ENCODE measurements around the gene LRRC3B. TPM values are rescaled to one million over a fixed set of nuclear protein-coding genes. Genes with fewer than 3 reads are reported as not detected.
A peak's percentile ranks its signal among the peaks of the same experiment; 100 is the strongest.

The LRRC3B gene
- total RNA-seq, 1 donor from 2014 or later: 1.9 TPM

DNA sequence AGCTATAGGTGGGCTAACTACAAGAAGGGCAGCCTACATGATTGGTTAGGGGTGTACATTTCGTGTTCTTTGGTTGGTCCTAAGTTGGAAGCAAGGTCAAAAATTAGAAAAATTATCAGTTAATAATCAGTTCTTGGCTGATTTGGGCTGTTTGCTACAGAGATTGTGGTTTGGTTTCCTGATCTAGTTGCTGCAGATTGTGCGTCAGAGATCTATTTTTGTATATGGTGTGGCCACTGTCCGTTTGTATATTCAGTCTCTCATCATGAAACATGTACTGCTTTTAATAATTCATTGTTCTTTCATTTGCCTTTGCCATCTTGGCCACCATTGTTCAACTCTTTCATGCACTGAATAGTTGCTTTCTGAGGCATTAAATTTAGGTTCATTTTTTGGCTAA is 80.9 kb downstream of the LRRC3B start:
- no peak for DNase-seq
- no peaks in the 10 kb centered on the region for H3K36me3 Mint-ChIP-seq (ENCODE audit: unreplicated experiment)
- no peaks in the 10 kb centered on the region for H3K4me1 Mint-ChIP-seq (ENCODE audit: low read depth, unreplicated experiment)
- H3K27ac Mint-ChIP-seq (ENCODE audit: unreplicated experiment): no peak overlapping the region
- no peak overlapping the region for H3K4me3 Mint-ChIP-seq (ENCODE audit: unreplicated experiment)
- H3K9me3 Mint-ChIP-seq (ENCODE audit: unreplicated experiment): no peaks in the 10 kb centered on the region
- no peaks in the 10 kb centered on the region for H3K27me3 Mint-ChIP-seq (ENCODE audit: unreplicated experiment)
- TF ChIP-seq, protein P1, sequence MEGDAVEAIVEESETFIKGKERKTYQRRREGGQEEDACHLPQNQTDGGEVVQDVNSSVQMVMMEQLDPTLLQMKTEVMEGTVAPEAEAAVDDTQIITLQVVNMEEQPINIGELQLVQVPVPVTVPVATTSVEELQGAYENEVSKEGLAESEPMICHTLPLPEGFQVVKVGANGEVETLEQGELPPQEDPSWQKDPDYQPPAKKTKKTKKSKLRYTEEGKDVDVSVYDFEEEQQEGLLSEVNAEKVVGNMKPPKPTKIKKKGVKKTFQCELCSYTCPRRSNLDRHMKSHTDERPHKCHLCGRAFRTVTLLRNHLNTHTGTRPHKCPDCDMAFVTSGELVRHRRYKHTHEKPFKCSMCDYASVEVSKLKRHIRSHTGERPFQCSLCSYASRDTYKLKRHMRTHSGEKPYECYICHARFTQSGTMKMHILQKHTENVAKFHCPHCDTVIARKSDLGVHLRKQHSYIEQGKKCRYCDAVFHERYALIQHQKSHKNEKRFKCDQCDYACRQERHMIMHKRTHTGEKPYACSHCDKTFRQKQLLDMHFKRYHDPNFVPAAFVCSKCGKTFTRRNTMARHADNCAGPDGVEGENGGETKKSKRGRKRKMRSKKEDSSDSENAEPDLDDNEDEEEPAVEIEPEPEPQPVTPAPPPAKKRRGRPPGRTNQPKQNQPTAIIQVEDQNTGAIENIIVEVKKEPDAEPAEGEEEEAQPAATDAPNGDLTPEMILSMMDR (IDR thresholded peaks at IDR 0.05; ENCODE audit: partially characterized antibody, unreplicated experiment): no peak

DNA sequence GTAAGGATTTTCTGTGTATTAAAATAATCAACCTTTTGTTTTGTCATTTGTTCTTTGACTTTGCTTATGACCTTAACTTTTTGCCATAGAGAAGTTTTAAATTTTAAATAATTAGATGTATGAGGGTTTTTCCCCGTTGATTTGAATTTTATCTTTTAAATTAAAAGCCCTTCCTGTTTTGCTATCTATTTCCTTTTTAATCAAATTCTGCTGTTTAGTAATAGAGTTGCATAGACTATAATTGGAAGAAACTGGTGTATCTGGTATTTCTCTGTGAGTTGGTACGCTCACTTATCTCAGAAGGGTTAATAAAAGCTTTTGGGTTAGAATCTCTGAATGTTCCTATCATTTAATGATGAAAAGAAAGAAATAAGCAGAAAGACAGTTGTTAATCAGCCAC is 82.2 kb downstream of the LRRC3B start:
- no peaks in the 10 kb centered on the region for H3K36me3 Mint-ChIP-seq (ENCODE audit: unreplicated experiment)
- no peaks in the 10 kb centered on the region for H3K27me3 Mint-ChIP-seq (ENCODE audit: unreplicated experiment)
- no peak for DNase-seq
- no peak overlapping the region for H3K27ac Mint-ChIP-seq (ENCODE audit: unreplicated experiment)
- no peaks in the 10 kb centered on the region for H3K9me3 Mint-ChIP-seq (ENCODE audit: unreplicated experiment)
- no peak overlapping the region for H3K4me3 Mint-ChIP-seq (ENCODE audit: unreplicated experiment)
- TF ChIP-seq, protein P1 (IDR thresholded peaks at IDR 0.05; ENCODE audit: partially characterized antibody, unreplicated experiment): no peak
- no peaks in the 10 kb centered on the region for H3K4me1 Mint-ChIP-seq (ENCODE audit: low read depth, unreplicated experiment)

DNA sequence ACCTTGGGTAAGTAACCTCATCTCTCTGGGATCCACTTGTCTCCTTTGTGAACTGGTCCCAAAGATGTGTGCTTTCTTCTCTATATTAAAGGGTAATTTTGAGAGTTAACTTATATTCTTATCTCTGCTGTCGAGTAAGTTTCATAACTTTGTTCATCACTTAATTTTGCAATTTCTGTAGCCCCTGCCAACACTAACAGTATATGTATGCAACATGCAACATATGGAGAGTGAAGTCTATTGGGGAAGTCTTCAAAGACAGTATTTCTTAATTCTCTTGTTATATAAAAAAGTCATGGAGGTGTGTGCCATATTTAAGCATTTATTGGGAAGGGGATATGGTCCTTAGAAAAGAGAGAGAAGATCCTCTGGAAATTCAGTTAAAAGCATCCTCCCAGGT is 85.9 kb downstream of the LRRC3B start:
- no peaks in the 10 kb centered on the region for H3K4me1 Mint-ChIP-seq (ENCODE audit: low read depth, unreplicated experiment)

DNA sequence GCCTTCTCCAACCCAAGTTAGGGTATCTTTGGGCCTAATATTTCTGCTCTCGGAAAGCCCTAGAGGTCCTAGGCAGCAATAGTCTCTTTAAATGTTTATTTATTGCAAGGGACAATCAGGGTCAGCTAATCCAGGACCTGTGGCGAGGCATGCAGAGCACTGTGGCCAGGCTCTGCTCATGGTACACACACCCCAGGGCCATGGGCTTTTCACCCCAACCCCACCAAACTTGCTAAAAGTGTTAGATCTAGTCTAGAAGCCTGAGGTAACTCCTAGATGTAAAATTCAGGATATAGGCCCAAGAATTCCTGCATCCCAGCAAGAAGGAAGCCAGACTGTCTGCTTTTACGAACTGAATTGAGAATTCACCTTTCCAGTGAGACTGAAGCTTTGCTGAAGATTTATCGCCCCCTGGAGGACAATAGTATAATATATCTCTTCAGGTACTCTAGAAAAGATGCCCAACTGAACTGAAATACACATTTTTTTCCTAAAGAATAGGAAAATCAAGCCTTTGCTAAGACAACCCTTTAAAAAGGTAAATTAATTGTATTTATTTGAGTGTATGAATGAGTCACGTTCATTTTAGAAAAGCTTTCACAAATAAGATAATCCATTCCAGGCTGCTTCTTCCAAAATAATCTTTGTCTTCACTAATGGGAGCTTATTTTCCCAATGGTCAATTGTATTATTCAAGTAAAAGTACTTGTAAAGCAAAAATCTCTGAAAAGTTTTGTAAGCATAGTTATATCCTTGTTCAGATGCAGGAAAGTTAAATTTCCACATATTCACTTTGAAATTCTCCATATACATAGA is 89.8 kb downstream of the LRRC3B start:
- Mint-ChIP-seq H3K27ac (ENCODE audit: unreplicated experiment) (no peak overlapping the region), H3K4me3 (ENCODE audit: unreplicated experiment) (no peak overlapping the region), H3K4me1 (ENCODE audit: low read depth, unreplicated experiment) (no peaks in the 10 kb centered on the region)

More for the DNA sequence above, 85.9 kb downstream of the LRRC3B start:
- no peaks in the 10 kb centered on the region for H3K27me3 Mint-ChIP-seq (ENCODE audit: unreplicated experiment)
- TF ChIP-seq, protein P1 (IDR thresholded peaks at IDR 0.05; ENCODE audit: partially characterized antibody, unreplicated experiment): no peak
- DNase-seq: no peak
- no peak overlapping the region for H3K27ac Mint-ChIP-seq (ENCODE audit: unreplicated experiment)
- H3K36me3 Mint-ChIP-seq (ENCODE audit: unreplicated experiment): no peaks in the 10 kb centered on the region
- H3K9me3 Mint-ChIP-seq (ENCODE audit: unreplicated experiment): no peaks in the 10 kb centered on the region
- H3K4me3 Mint-ChIP-seq (ENCODE audit: unreplicated experiment): no peak overlapping the region

DNA sequence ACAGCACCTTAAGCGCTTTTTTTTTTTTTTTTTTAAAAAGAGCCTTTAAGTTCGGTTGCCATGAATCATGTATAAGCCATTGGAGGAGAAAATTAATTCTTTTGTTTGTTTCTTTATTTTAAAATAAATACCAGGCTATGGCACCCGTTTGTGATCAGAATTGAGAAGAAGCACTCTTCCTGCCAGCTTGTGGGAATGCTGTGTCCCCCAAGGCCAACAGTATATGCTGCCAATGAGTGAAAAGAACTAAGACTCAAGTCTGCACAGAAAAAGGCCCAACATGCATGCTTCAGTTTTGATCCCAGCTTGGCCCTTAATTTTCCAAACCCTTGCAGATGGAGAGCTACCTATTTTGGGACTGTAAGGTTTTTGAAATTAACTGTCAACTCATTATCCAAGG is 90.5 kb downstream of the LRRC3B start:
- no peak overlapping the region for H3K27ac Mint-ChIP-seq (ENCODE audit: unreplicated experiment)
- no peaks in the 10 kb centered on the region for H3K36me3 Mint-ChIP-seq (ENCODE audit: unreplicated experiment)
- TF ChIP-seq, protein P1 (IDR thresholded peaks at IDR 0.05; ENCODE audit: partially characterized antibody, unreplicated experiment): no peak
- H3K9me3 Mint-ChIP-seq (ENCODE audit: unreplicated experiment): no peaks in the 10 kb centered on the region
- no peaks in the 10 kb centered on the region for H3K27me3 Mint-ChIP-seq (ENCODE audit: unreplicated experiment)
- H3K4me3 Mint-ChIP-seq (ENCODE audit: unreplicated experiment): no peak overlapping the region
- DNase-seq: no peak
- no peaks in the 10 kb centered on the region for H3K4me1 Mint-ChIP-seq (ENCODE audit: low read depth, unreplicated experiment)

More for the DNA sequence above, 89.8 kb downstream of the LRRC3B start:
- DNase-seq: no peak
- H3K9me3 Mint-ChIP-seq (ENCODE audit: unreplicated experiment): no peaks in the 10 kb centered on the region
- TF ChIP-seq, protein P1 (IDR thresholded peaks at IDR 0.05; ENCODE audit: partially characterized antibody, unreplicated experiment): peak; percentile 93
- no peaks in the 10 kb centered on the region for H3K36me3 Mint-ChIP-seq (ENCODE audit: unreplicated experiment)
- H3K27me3 Mint-ChIP-seq (ENCODE audit: unreplicated experiment): no peaks in the 10 kb centered on the region
